ENCODE measurements around the gene AKAP13.
A peak's percentile ranks its signal among the peaks of the same experiment; 100 is the strongest.

The AKAP13 gene

DNA sequence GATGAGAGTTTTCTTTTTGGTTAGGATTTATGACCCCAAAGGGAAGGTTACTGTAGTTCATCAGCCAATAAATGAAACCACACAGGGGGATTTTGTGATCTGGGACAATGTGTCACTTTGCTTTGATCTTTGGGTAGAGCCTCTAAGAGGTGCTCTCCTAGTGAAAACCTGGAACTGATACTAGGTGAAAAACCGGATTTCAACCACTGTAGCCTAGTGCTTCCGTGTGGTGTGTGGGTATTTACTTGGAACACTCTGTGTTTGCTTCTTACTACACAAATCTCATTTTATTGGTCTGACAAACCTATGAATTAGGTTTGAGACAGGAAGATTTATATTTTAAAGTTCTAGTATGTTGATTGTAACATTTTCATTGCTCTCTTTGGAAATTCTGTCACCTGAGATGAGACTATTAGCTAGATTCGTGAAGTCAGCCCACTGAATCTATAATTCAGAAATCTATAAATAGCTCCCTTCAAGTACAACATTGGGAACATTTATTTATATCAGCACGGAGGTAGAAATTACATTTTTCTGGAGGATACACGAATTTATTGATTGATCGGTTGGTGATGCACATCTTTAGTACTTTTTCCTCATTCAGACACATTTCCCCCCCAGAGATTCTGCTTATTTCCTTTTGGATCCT is 119.8 kb downstream of the AKAP13 start:
- DNase-seq (ENCODE audit: extremely low read depth, low read depth): no peak
- no peak overlapping the region for H3K4me3 ChIP-seq (replicated peaks; ENCODE audit: low read depth, low read length)
- TF ChIP-seq, protein P1, sequence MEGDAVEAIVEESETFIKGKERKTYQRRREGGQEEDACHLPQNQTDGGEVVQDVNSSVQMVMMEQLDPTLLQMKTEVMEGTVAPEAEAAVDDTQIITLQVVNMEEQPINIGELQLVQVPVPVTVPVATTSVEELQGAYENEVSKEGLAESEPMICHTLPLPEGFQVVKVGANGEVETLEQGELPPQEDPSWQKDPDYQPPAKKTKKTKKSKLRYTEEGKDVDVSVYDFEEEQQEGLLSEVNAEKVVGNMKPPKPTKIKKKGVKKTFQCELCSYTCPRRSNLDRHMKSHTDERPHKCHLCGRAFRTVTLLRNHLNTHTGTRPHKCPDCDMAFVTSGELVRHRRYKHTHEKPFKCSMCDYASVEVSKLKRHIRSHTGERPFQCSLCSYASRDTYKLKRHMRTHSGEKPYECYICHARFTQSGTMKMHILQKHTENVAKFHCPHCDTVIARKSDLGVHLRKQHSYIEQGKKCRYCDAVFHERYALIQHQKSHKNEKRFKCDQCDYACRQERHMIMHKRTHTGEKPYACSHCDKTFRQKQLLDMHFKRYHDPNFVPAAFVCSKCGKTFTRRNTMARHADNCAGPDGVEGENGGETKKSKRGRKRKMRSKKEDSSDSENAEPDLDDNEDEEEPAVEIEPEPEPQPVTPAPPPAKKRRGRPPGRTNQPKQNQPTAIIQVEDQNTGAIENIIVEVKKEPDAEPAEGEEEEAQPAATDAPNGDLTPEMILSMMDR (IDR thresholded peaks at IDR 0.05; ENCODE audit: low read depth, low read length, missing control alignments): no peak

- no peak overlapping the region for H3K4me3 ChIP-seq (replicated peaks; ENCODE audit: low read depth, low read length)
- no peak for DNase-seq (ENCODE audit: extremely low read depth, low read depth)
- TF ChIP-seq, protein P1 (IDR thresholded peaks at IDR 0.05; ENCODE audit: low read depth, low read length, missing control alignments): no peak
Observed at GRCh38 chr15:85500729-85501128, 120.3 kb downstream of the AKAP13 start.

DNA sequence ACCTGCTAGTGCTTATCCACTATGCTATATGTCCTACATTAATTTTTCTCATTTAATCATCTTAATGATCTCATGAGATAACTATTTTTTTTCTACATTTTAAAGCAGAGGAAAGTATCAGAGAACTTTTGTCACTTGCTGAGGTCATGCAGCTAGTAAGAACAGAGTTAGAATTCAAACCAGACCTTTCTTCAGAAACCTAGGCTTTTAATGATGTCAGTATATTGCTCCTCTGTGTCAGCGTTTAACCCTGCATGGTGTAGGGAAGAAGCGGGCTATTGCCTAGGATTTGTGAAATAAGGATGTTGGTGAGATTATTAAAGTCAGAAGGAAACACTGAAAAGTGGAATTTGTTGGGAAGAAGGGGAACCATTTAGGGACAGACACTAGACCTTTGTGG is 121.2 kb downstream of the AKAP13 start:
- DNase-seq (ENCODE audit: extremely low read depth, low read depth): no peak
- TF ChIP-seq, protein P1 (IDR thresholded peaks at IDR 0.05; ENCODE audit: low read depth, low read length, missing control alignments): no peak
- no peak overlapping the region for H3K4me3 ChIP-seq (replicated peaks; ENCODE audit: low read depth, low read length)

DNA sequence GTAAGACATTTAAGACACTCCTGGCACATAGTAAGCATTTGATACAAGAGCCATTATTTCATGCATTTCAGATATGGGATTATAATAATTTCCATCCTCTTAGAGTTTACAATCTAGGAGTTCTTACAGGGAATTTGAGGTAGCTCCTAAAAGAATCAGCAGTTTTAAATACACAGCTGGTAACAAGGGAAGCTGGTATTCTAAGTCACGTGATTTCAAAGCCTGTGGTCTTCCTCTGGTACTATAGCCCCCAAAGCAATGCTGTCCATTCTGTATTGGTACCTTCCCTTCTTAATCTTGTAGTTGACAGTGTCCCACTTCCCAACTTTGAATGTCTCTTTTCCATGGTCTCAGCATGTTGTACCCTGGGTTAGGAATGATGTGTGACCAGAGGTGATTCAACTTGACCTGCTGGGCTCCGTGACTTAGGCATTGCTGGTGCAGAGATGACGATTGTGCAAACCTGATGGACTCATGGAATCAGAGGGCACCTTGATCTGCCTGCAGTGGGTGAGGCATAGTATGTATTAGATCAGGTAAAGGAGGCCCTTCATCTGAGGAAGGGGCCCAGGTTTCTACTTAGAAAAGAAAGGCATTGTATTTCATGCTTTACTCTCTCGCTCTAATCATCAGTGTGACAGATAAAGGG is 122.9 kb downstream of the AKAP13 start:
- TF ChIP-seq, protein P1 (IDR thresholded peaks at IDR 0.05; ENCODE audit: low read depth, low read length, missing control alignments): no peak
- DNase-seq (ENCODE audit: extremely low read depth, low read depth): no peak
- no peak overlapping the region for H3K4me3 ChIP-seq (replicated peaks; ENCODE audit: low read depth, low read length)

- DNase-seq (ENCODE audit: extremely low read depth, low read depth): peak; percentile 41
- TF ChIP-seq, protein P1 (IDR thresholded peaks at IDR 0.05; ENCODE audit: low read depth, low read length, missing control alignments): peak; percentile 37
- H3K4me3 ChIP-seq (replicated peaks; ENCODE audit: low read depth, low read length): no peak overlapping the region
Observed at GRCh38 chr15:85504749-85505676, 124.6 kb downstream of the AKAP13 start.

DNA sequence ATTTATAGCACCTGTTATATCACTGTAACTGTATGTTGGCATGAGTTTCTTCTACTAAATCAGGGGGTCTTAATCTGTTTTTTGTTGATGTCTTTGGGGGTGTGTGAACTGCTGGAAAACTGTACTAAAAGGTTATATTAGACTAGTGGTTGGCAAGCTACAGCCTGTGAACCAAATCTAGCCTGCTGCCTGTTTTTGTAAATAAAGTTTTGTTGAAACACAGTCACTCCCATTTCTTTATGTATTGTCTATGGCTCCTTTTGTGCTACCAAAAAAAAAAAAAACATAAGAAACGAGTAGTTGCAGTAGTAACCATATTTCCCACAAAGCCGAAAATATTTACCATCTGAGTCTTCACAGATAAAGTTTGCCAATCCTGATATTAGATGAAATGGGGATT is 126.7 kb downstream of the AKAP13 start:
- DNase-seq (ENCODE audit: extremely low read depth, low read depth): no peak
- TF ChIP-seq, protein P1 (IDR thresholded peaks at IDR 0.05; ENCODE audit: low read depth, low read length, missing control alignments): no peak
- no peak overlapping the region for H3K4me3 ChIP-seq (replicated peaks; ENCODE audit: low read depth, low read length)
